ENCODE measurements around the gene CAMSAP2.

Gene CAMSAP2

DNA sequence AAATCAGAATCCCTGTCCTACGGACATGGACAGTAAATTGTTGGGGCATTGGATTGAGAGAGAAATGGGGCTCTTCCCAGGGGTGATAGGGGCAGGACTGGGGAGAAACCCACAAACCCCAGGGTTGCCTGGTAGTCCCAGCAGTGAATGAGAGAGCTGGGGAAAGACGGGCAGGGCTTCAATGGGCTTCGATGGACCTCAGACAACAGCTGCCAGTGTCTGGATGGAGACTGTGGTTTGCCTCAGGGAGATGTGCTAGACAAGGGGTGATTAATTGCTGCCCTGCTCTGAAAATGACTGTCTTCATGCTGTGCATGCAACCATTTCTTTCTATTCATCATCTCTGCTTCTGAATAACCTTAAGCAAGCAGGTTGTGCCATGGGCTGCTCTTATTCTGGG, 141.5 kb downstream of the CAMSAP2 start:
- ChIA-PET POLR2A (no interaction called here), CTCF (interaction anchor here (0.6 to 2.3 kb wide), 5 partner anchors 10 to 243 kb away, joined by 3 to 10 read pairs (median 3); no protein-coding TSS in a partner anchor)
- H3K4me1 ChIP-seq (ENCODE audit: control insufficient read depth, insufficient read depth, low read length) = no peaks in the 10 kb centered on the region
- no peak for TF ChIP-seq ZNF423 (tag by site-specific recombination; IDR thresholded peaks at IDR 0.05)
- TF ChIP-seq MEIS1 (CRISPR knock-in tag; IDR thresholded peaks at IDR 0.05; ENCODE audit: borderline replicate concordance) = peak; percentile 69; the same call in 1 of the 2 replicates
- H3K36me3 ChIP-seq (ENCODE audit: control insufficient read depth in 2 of 2, insufficient read depth in 1 of 2, low read length in 2 of 2) = no peaks in the 10 kb centered on the region
- H3K4me3 ChIP-seq (ENCODE audit: low read depth, low read length) = no peak overlapping the region
- no peak overlapping the region for H3K27ac ChIP-seq (ENCODE audit: extremely low read depth, low read depth, low read length)
- no peaks in the 10 kb centered on the region for H3K9me3 ChIP-seq (ENCODE audit: control insufficient read depth, insufficient read depth, low read depth, low read length)

- H3K4me1 ChIP-seq (ENCODE audit: control insufficient read depth, insufficient read depth, low read length) = no peaks in the 10 kb centered on the region
- ChIA-PET POLR2A (no interaction called here), CTCF (no interaction called here)
- no peaks in the 10 kb centered on the region for H3K9me3 ChIP-seq (ENCODE audit: control insufficient read depth, insufficient read depth, low read depth, low read length)
- no peaks in the 10 kb centered on the region for H3K36me3 ChIP-seq (ENCODE audit: control insufficient read depth in 2 of 2, insufficient read depth in 1 of 2, low read length in 2 of 2)
- no peak for TF ChIP-seq KLF16 (tag by site-specific recombination; IDR thresholded peaks at IDR 0.05)
- TF ChIP-seq, protein P1, sequence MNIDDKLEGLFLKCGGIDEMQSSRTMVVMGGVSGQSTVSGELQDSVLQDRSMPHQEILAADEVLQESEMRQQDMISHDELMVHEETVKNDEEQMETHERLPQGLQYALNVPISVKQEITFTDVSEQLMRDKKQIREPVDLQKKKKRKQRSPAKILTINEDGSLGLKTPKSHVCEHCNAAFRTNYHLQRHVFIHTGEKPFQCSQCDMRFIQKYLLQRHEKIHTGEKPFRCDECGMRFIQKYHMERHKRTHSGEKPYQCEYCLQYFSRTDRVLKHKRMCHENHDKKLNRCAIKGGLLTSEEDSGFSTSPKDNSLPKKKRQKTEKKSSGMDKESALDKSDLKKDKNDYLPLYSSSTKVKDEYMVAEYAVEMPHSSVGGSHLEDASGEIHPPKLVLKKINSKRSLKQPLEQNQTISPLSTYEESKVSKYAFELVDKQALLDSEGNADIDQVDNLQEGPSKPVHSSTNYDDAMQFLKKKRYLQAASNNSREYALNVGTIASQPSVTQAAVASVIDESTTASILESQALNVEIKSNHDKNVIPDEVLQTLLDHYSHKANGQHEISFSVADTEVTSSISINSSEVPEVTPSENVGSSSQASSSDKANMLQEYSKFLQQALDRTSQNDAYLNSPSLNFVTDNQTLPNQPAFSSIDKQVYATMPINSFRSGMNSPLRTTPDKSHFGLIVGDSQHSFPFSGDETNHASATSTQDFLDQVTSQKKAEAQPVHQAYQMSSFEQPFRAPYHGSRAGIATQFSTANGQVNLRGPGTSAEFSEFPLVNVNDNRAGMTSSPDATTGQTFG (tag by site-specific recombination; IDR thresholded peaks at IDR 0.05; ENCODE audit: borderline replicate concordance) = no peak
- TF ChIP-seq ZNF202 (tag by site-specific recombination; IDR thresholded peaks at IDR 0.05; ENCODE audit: borderline replicate concordance) = no peak
- TF ChIP-seq ZNF26 (tag by site-specific recombination; IDR thresholded peaks at IDR 0.05) = no peak
- no peak for TF ChIP-seq SP3 (tag by site-specific recombination; IDR thresholded peaks at IDR 0.05)
- TF ChIP-seq ZNF580 (tag by site-specific recombination; IDR thresholded peaks at IDR 0.05) = no peak
- TF ChIP-seq ZNF561 (tag by site-specific recombination; IDR thresholded peaks at IDR 0.05; ENCODE audit: borderline replicate concordance) = no peak
- no peak for TF ChIP-seq ZBTB21 (tag by site-specific recombination; IDR thresholded peaks at IDR 0.05)
- no peak for TF ChIP-seq ZNF366 (tag by site-specific recombination; conservative IDR thresholded peaks at IDR 0.05)
- no peak for TF ChIP-seq ZNF501 (tag by site-specific recombination; IDR thresholded peaks at IDR 0.05)
- TF ChIP-seq ZBTB7A (tag by site-specific recombination; IDR thresholded peaks at IDR 0.05; ENCODE audit: low read depth) = no peak
- no peak for TF ChIP-seq GLIS2 (tag by site-specific recombination; IDR thresholded peaks at IDR 0.05)
- no peak for TF ChIP-seq PATZ1 (tag by site-specific recombination; IDR thresholded peaks at IDR 0.05)
- TF ChIP-seq ZNF776 (tag by site-specific recombination; IDR thresholded peaks at IDR 0.05; ENCODE audit: borderline replicate concordance) = no peak
- TF ChIP-seq ZIC2 (tag by site-specific recombination; IDR thresholded peaks at IDR 0.05) = no peak
- H3K4me3 ChIP-seq (ENCODE audit: low read depth, low read length) = no peak overlapping the region
- H3K27ac ChIP-seq (ENCODE audit: extremely low read depth, low read depth, low read length) = no peak overlapping the region
These were observed 144.4 kb downstream of the CAMSAP2 start for GRCh38 chr1:200883118-200883517.
